GM21515 (cell line): ENCODE data around the gene ZNF280D.
"Not testable (repeated sequence)": the region's sequence is repeated elsewhere in the genome, so short reads cannot be mapped to it uniquely, and the experiment has no call there.

Source experiments
- ATAC-seq: cut with Tn5 transposase; IDR thresholded peaks from one replicate; pipeline ENCODE4 v1.9.1; 2021; ENCODE audit not compliant: unreplicated experiment

The ZNF280D gene

DNA sequence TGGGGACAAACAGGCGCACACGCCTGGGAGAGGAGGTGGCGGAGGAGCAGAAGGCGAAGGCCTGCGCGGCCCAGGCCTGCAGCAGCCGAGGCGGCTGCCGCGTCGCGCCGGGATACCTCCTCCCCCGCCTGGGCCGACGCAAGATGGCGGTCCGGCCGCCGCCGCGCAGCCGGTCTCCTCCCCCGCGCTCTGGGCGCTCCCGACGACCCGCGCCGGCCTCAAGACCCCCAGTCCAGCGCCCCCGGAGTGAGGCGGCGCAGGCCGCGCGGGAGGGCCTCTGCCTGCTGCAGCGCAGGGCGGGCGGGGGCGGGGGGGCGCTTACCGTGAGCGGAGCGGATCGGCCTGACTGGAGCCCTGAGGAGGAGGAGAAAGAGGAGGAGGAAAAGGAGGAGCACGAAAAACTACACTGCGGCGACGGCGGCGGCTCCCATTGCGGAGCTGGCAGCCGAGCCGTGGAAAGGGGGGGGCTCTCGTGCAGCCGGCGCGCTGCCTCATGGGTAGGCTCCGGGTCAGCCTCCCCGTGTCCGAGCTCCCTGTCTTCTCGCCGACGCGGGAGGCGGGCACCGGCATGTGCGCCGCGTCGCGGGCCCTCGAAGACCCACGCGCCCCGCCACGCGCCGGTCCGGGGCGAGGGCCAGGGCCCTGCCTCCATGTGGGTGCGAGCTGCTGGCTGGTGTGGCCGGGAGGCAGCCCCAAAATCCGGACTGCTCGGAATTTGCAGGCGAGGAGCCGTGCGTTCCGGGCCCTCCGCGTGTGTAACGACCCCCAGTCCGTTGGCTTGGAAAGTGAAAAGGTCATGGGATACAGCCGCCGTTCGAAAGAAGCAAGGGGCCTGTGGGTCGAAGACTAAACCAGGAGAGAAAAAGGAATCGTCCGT lies at the start of gene ZNF280D:
Gene ZNF280D, minus strand, starts transcription at position 374 of the 877 bp plus-strand sequence. CDS start 26,400 bp downstream, outside the sequence.
- ATAC-seq = peak; percentile 71

DNA sequence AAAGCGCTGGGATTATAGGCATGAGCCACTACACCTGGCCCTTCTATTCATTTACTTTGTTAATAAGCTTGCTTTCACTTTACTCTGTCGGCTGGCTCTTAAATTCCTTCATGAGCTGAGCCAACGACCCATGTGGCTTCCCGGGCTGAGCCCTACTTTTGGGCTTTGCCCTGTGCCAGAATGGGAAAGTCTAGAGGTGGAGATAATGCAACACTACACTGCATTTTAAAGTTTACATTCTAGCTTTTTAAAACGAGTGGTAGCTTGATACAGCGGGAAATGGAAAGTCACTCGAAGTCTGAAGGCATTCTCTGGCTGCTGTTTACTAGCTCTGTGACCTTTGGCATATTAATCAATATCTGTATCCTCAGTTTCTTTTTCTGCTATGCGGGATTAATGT lies 49.0 kb upstream of the ZNF280D start:
- ATAC-seq = no peak

DNA sequence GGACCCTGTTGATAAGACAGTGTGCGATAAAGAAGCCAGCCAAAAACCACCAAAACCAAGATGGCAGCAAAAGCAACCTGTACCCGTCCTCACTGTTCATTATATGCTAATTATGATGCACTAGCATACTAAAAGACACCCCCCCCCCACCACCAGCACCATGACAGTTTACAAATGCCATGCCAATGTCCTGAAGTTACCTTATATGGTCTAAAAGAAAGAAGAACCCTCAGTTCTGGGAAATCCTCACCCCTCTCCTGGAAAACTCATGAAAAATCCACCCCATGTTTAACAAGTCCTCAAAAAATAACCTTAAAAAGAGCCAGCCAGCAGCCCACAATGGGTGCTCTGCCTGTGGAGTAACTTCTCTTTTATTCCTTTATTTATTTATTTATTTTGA lies 48.4 kb upstream of the ZNF280D start:
- ATAC-seq = no peak

DNA sequence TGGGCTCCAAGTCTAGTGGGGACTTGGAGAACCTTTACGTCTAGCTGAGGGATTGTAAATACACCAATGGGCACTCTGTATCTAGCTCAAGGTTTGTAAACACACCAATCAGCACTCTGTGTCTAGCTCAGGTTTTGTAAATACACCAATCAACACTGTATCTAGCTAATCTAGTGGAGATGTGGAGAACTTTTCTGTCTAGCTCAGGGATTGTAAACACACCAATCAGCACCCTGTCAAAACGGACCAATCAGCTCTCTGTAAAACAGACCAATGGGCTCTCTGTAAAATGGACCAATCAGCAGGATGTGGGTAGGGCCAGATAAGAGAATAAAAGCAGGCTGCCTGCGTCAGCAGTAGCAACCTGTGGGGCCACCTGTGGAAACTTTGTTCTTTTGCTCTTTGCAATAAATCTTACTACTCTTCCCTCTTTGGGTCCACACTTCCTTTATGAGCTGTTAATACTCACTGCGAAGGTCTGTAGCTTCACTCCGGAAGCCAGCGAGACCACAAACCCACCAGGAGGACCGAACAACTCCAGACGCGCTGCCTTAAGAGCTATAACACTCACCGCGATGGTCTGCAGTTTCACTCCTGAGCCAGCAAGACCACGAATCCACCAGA lies 46.9 kb upstream of the ZNF280D start:
- ATAC-seq = not testable (repeated sequence)

- not testable (repeated sequence) for ATAC-seq
Observed at GRCh38 chr15:56779449-56779848, 46.1 kb upstream of the ZNF280D start.

GRCh38 chr15:56778761-56779160 lies 45.5 kb upstream of the ZNF280D start:
- ATAC-seq = no peak

GRCh38 chr15:56776839-56777238 lies 43.5 kb upstream of the ZNF280D start:
- no peak for ATAC-seq

DNA sequence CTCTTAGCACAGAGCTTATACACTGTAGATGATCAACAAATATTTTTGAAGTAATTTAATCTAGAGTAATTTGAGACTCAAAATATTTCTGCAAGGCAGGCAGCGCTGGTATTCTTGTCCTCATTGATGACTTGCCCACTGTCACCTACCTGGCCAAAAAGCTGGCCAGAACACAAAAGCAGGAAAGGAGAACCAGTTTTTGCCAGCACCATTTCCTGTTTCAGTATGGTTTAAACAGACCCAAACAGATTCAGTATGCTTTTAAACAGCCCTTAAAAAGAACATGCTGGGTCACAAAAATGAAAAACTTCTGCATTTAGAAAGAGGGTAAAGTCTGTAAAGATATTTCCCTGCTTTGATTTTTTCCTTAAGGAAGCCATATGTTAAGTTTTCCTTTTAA lies 42.3 kb upstream of the ZNF280D start:
- ATAC-seq = no peak

- ATAC-seq = no peak
Observed at GRCh38 chr15:56774356-56774755, 41.0 kb upstream of the ZNF280D start.

GRCh38 chr15:56772868-56773639 lies 39.7 kb upstream of the ZNF280D start:
- no peak for ATAC-seq

DNA sequence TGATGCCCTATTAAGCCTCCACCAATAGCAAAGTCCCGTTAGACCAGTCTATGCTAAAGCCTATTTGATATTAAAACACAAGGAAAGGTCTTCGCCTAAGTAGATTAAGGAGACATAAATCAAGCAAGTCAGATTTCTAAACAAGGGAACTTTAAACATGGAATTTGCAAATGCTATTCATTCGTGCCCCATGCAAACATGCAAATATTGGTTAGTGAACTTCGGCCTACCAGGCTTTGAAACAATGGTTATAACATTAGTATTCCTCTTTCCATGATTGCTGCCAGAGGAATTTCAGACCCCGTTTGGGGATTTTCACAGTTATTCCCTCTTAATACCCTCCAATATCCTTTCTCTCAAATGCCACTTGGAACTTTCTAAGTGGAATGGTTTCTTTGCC lies 36.9 kb upstream of the ZNF280D start:
- ATAC-seq = no peak

DNA sequence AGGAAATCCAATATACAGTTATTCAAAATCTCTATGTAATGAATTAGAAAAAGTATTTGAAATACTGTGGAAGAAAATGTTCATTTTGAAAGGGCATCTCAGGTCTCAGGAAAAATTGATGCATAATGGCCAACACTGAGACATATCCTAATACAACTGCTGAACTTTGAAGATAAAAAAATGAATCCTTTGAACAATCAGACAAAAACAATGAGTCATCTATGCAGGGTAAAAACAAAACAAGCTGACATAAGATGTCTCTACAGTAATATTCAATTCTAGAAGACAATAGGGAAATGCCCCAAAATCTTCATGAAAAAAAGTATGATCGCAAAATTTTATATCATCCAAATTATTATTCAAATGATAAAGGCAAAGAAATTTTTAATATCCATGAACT lies 34.0 kb upstream of the ZNF280D start:
- ATAC-seq = no peak

- no peak for ATAC-seq
Observed at GRCh38 chr15:56765251-56765650, 31.9 kb upstream of the ZNF280D start.

- no peak for ATAC-seq
Observed at GRCh38 chr15:56763141-56763895, 30.0 kb upstream of the ZNF280D start.

- ATAC-seq = no peak
Observed at GRCh38 chr15:56760186-56760585, 26.9 kb upstream of the ZNF280D start.

DNA sequence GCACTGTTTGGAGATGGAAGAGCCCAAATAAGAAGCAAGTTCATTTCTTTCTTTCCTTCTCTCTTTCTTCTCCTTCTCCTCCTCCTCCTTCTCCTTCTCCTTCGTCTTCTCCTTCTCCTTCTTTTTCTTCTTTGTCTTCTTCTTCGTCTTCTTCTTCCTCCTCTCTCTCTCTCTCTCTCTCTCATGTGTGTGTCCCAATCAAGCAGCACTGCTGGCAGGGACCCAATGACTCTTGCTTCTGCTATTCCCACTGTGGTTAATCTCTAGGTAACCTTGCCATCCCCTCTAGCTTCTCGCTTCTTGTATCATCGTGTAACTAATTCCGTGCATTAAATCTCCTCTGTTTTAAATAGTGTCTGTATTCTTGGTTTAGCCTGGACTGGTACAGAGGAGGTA lies 26.1 kb upstream of the ZNF280D start:
- ATAC-seq = no peak

- ATAC-seq = no peak
Observed at GRCh38 chr15:56758770-56759449, 25.6 kb upstream of the ZNF280D start.

GRCh38 chr15:56757875-56758274 lies 24.6 kb upstream of the ZNF280D start:
- ATAC-seq = no peak

DNA sequence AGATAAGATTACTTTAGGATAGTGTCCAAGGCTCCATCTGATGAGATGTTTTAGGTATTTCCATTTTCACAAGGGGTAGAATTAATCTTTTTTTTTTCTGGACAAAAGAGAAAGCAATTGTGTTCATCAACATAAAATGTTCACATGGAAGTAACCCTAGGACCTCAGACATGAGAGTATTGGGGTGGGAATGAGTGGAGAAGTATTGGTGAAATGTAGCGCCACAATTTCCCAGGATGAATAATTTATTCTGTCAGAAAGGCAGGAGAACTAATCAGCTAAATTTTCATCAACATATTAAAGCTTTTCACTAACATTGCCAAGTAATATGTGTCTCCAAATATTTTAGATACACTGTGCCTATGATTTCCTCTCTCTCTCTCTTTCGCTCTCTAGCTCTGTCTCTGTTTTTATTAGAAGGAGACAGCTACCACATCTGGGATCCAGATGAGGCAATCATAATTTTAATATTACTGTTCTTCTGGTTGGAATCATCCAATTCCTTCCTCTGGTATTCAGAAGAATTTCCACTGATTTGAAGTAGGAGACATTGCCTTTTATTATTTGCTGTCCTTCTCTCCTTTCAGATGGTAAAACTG lies 21.6 kb upstream of the ZNF280D start:
- no peak for ATAC-seq

DNA sequence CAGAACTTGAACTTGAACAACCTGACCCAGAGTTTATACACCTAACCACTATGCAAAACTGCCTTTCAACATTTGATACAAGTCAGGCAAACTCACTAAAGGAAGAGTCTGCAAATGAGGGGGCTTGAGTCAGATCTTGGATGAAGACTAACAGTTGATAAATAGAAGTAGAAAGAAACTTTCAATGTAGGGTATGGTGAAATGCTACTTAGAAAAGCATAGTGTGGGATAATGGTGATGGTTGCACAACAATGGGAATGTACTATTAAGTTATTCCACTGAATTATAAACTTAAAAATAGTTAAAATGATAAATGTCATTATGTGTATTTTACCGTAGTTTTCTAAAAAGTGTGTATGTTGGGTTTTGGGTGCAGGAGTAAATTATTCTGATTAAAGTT lies 19.7 kb upstream of the ZNF280D start:
- ATAC-seq = no peak
